Prostate gland (tissue), 2 donors: Measurements from ENCODE around the gene IFNLR1. TPM values are rescaled to one million over a fixed set of nuclear protein-coding genes. Genes with fewer than 3 reads are reported as not detected.

ENCODE experiments used
- DNase-seq: peaks from one replicate; pipeline ENCODE4 v3.0.0-alpha.2; 2019; ENCODE audit warnings: low spot score
- H3K27ac ChIP-seq, 2 donors: fragments of 200-600 bp; sonication (generic); 2 replicates each; pipeline ENCODE4 v1.5.1; 2017 to 2019
- H3K27me3 ChIP-seq: fragments of 200-600 bp; sonication (generic); replicated peaks from 2 replicates; pipeline ENCODE4 v1.5.1; 2019; ENCODE audit not compliant: insufficient read depth
- H3K36me3 ChIP-seq, 2 donors: fragments of 200-600 bp; sonication (generic); 1 replicate in 1 of 2; 2 replicates in 1 of 2; pipeline versions ENCODE4 v1.5.1 to v1.8.1; 2017 to 2019
- H3K4me1 ChIP-seq: fragments of 200-600 bp; sonication (generic); replicated peaks from 2 replicates; pipeline ENCODE4 v1.5.1; 2019
- H3K4me3 ChIP-seq, 2 donors: fragments of 200-600 bp; sonication (generic); 2 replicates each; pipeline ENCODE4 v1.5.1; 2017 to 2019
- H3K9me3 ChIP-seq: fragments of 200-600 bp; sonication (generic); 2 replicates; pipeline ENCODE4 v1.5.1; 2017
- CTCF ChIP-seq, 4 experiments: fragments of 200-600 bp in 2 of 4; fragments of 450-650 bp in 2 of 4; sonication (generic) in 2 of 4; IDR thresholded peaks; 1 replicate in 3 of 4; 2 replicates in 1 of 4; pipeline ENCODE4 v1.5.1; 2016 to 2019; ENCODE audit warnings: antibody characterized with exemption in 4 of 4, mild to moderate bottlenecking in 2 of 4, moderate library complexity in 2 of 4
- POLR2A ChIP-seq: fragments of 450-650 bp; IDR thresholded peaks from one replicate; pipeline ENCODE4 v1.6.1; 2016; ENCODE audit warnings: antibody characterized with exemption, mild to moderate bottlenecking
- POLR2AphosphoS5 ChIP-seq: sonication (generic); formaldehyde crosslinking; IDR thresholded peaks from one replicate; pipeline ENCODE4 v1.6.1; 2017; ENCODE audit warnings: antibody characterized with exemption
- WGBS: methylation state at CpG from one replicate; pipeline ENCODE4 v1.1.5; 2018; 5-methylcytosine and 5-hydroxymethylcytosine counted together
- intact Hi-C: fragments of 100-400 bp; cut with DNase I; formaldehyde crosslinking; loops from one replicate; pipeline ENCODE4 v1.14.2; 2022
- total RNA-seq, 2 donors: library from RNA; depleted of rRNA; stranded (reverse); fragments of >200 nt; gene quantifications; one replicate each; pipeline ENCODE4 v1.1.0, GENCODE V29; 2016

IFNLR1 gene
- total RNA-seq, 2 donors from 2014 or later, result 6.6 to 9.2 TPM

GRCh38 chr1:24139222-24139489 is 47.9 kb downstream of the IFNLR1 start:
- TF ChIP-seq CTCF (IDR thresholded peaks at IDR 0.05), result no peak
- TF ChIP-seq POLR2AphosphoS5, result no peak
- TF ChIP-seq POLR2A, result no peak
- Histone ChIP-seq H3K4me1 (peaks cover 4% of the 10 kb centered on the region), H3K4me3 (no peak overlapping the region), H3K27ac (no peak overlapping the region), H3K27me3 (no peaks in the 10 kb centered on the region), H3K9me3 (no peaks in the 10 kb centered on the region), H3K36me3 (no peaks in the 10 kb centered on the region)
- DNase-seq, result no peak
- 81% methylated on average over 2 of the region's 2 CpGs for WGBS
- intact Hi-C loops, result no loop called here

DNA sequence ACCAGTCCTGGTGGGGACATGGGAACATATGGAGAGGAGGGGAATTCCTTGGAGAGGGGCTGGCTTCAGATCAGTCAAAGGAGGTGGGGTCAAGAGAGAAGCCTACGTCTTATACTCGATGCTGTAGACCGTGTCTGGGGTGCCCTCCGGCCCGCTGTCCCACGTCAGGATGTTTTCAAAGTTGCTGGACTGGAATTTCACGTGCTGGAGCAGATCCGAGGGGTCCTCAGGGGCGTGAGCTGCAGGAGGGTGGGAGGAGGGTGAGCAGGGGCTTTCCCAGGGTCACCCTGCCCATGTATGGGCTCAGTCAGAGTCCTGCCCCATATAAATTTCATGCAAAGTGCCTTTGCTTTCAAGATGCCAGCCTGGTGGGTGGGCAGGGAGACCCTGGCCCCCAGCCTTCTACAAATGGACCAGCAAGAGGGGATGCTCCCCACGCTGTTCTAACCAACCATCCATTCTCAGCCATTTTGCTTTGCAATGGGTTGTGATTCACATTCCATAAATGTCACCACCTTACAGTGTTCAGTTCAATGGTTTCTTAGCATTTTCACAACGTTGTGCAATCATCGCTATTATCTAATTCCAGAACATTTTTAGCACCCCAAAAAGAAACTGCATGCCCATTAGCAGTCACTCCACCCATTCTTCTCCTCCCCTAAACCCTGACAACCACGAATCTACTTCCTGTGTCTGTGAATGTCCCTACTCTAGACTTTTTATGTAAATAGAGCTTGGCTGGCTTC is 48.4 kb downstream of the IFNLR1 start:
- no peak overlapping the region for H3K4me3 ChIP-seq
- no peaks in the 10 kb centered on the region for H3K9me3 ChIP-seq
- TF ChIP-seq POLR2AphosphoS5 (no peak), POLR2A (no peak), CTCF (IDR thresholded peaks at IDR 0.05) (no peak)
- H3K36me3 ChIP-seq, result no peaks in the 10 kb centered on the region
- no peak overlapping the region for H3K27ac ChIP-seq
- no peaks in the 10 kb centered on the region for H3K27me3 ChIP-seq
- DNase-seq, result no peak
- 66% methylated on average over 13 of the region's 13 CpGs for WGBS
- peaks cover 4% of the 10 kb centered on the region for H3K4me1 ChIP-seq
- intact Hi-C loops, result no loop called here

- intact Hi-C loops, result no loop called here
- Histone ChIP-seq H3K27me3 (no peaks in the 10 kb centered on the region), H3K36me3 (no peaks in the 10 kb centered on the region), H3K4me3 (no peak overlapping the region), H3K9me3 (no peaks in the 10 kb centered on the region), H3K27ac (no peak overlapping the region), H3K4me1 (no peaks in the 10 kb centered on the region)
- 90% methylated on average over 15 of the region's 15 CpGs for WGBS
- DNase-seq, result no peak
- TF ChIP-seq POLR2AphosphoS5 (no peak), CTCF (IDR thresholded peaks at IDR 0.05) (no peak), POLR2A (no peak)
These were observed 50.0 kb downstream of the IFNLR1 start for GRCh38 chr1:24136956-24137539.

GRCh38 chr1:24134376-24134775 is 52.7 kb downstream of the IFNLR1 start:
- intact Hi-C loops, result no loop called here
- Histone ChIP-seq H3K27ac (no peak overlapping the region), H3K9me3 (no peaks in the 10 kb centered on the region), H3K4me1 (no peaks in the 10 kb centered on the region), H3K36me3 (no peaks in the 10 kb centered on the region), H3K27me3 (no peaks in the 10 kb centered on the region), H3K4me3 (no peak overlapping the region)
- TF ChIP-seq POLR2AphosphoS5 (no peak), CTCF (IDR thresholded peaks at IDR 0.05) (no peak), POLR2A (no peak)
- WGBS, result 59% methylated on average over 3 of the region's 3 CpGs
- no peak for DNase-seq

GRCh38 chr1:24133819-24134218 is 53.3 kb downstream of the IFNLR1 start:
- intact Hi-C loops, result no loop called here
- Histone ChIP-seq H3K4me3 (no peak overlapping the region), H3K9me3 (no peaks in the 10 kb centered on the region), H3K4me1 (no peaks in the 10 kb centered on the region), H3K27ac (no peak overlapping the region), H3K36me3 (no peaks in the 10 kb centered on the region), H3K27me3 (no peaks in the 10 kb centered on the region)
- no peak for TF ChIP-seq CTCF (IDR thresholded peaks at IDR 0.05)
- no peak for TF ChIP-seq POLR2AphosphoS5
- TF ChIP-seq POLR2A, result no peak
- WGBS, result 95% methylated on average over 1 of the region's 1 CpG
- DNase-seq, result no peak
